GM10248 (cell line): Measurements from ENCODE around the gene ZNRF3.

Experiments
- CTCF ChIA-PET: fragments of 300-600 bp; sonication (Branson Sonifier 250); formaldehyde crosslinking; extraction: SDS; loops from one replicate; lab custom pipeline; 2021; ENCODE audit warnings: antibody characterized with exemption; lab: Yijun Ruan, JAX
- POLR2A ChIA-PET: fragments of 350-650 bp; sonication (Branson Sonifier 250); formaldehyde crosslinking; extraction: SDS; loops from one replicate; lab custom pipeline; 2020; ENCODE audit warnings: antibody characterized with exemption; lab: Yijun Ruan, JAX
- DNase-seq: peaks from one replicate; pipeline ENCODE4 v3.0.0; 2012; ENCODE audit errors: extremely low spot score
- TF ChIP-seq, protein P1 (sequence below): IDR thresholded peaks from 2 replicates; pipeline ENCODE4 v1.5.1; 2012; ENCODE audit warnings: mild to moderate bottlenecking, low read depth; ENCODE audit errors: extremely low read depth, missing control alignments, control extremely low read depth

The ZNRF3 gene

DNA sequence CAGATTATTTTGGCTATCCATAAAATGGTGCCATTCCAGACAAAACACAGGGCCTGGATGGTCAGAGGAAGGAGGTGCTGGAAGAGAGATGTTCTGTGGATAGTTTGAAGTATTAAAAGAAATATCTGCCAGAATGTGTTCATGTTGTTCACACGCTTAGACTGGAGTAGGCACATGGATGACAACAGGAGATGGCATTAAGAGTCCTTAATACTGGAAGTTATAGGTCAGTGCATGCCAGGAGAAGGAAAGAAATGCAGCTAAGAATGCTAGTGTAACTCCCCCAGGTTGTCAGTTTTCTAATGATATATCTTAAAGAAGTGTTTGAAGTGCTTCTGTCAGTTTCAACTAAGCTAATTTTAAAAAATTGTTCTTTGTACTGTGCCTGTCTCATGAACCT is 209.7 kb downstream of the ZNRF3 start:
- ChIA-PET POLR2A (no interaction called here), CTCF (interaction anchor here (1.2 to 1.5 kb wide), 2 partner anchors 8 to 17 kb away, joined by 3 read pairs; no protein-coding TSS in a partner anchor)
- TF ChIP-seq, protein P1, sequence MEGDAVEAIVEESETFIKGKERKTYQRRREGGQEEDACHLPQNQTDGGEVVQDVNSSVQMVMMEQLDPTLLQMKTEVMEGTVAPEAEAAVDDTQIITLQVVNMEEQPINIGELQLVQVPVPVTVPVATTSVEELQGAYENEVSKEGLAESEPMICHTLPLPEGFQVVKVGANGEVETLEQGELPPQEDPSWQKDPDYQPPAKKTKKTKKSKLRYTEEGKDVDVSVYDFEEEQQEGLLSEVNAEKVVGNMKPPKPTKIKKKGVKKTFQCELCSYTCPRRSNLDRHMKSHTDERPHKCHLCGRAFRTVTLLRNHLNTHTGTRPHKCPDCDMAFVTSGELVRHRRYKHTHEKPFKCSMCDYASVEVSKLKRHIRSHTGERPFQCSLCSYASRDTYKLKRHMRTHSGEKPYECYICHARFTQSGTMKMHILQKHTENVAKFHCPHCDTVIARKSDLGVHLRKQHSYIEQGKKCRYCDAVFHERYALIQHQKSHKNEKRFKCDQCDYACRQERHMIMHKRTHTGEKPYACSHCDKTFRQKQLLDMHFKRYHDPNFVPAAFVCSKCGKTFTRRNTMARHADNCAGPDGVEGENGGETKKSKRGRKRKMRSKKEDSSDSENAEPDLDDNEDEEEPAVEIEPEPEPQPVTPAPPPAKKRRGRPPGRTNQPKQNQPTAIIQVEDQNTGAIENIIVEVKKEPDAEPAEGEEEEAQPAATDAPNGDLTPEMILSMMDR, result no peak
- DNase-seq, result no peak

DNA sequence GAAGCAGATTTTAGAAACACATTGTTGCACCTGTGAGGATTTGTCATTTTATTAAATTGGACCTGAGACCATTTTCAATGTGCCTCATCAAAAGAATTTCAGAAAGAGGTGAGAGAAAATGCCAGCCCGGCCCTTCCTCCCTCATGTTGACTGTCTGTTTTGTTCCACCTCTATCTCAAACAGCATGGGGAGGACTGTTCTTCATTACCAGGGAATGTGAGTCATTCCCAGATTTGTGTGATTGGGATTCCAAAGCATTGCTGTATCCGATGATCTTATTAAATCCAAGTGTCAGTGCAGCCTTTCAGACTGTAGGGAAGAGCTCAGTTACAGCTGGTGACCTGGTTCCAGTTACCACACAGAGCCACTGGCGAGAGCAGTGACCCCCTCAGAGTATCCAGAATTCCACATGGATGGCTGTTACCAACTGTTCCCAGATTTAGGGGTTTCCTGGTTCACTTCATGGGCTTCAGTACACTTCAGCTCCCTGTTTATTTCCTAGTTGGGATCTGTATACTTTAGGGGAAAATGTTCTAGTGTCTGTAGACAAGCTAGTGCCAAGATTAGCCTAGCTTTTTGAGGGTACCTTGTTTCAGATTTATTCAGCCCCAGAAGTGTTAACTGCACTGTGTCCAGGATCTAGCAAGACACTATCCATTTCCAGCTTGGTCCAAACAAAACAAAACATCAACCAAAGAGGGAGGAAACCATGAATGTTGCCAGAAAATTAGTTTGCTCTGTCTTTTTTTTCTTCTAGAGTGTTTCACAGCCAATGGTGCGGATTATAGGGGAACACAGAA is 210.3 kb downstream of the ZNRF3 start:
- no peak for DNase-seq
- ChIA-PET CTCF (interaction anchor here (0.7 to 1.5 kb wide), 3 partner anchors 7 to 18 kb away, joined by 3 read pairs; no protein-coding TSS in a partner anchor), POLR2A (no interaction called here)
- TF ChIP-seq, protein P1, result no peak

DNA sequence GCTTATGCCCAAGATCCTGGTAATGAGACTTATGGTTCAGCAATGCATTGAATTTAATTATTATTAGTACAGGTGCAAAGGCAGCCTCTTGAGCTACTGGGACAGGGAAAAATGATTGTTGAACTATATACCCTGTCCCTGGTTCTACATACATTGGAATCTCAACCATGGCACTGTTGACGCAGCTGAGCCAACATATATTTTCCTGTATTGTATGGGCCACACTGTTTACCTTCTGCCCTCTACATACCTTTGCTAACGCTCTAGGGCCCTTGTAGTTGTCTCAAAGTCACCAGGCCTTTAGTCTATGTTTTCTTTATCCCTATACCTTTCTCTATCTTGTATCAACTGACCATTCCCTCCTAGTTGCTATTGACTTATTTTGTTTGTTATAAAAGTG is 212.1 kb downstream of the ZNRF3 start:
- TF ChIP-seq, protein P1, result no peak
- CTCF ChIA-PET, result interaction anchor here (1.4 kb wide), 1 partner anchor 58 kb away, joined by 3 read pairs; no protein-coding TSS in a partner anchor
- POLR2A ChIA-PET, result no interaction called here
- no peak for DNase-seq

DNA sequence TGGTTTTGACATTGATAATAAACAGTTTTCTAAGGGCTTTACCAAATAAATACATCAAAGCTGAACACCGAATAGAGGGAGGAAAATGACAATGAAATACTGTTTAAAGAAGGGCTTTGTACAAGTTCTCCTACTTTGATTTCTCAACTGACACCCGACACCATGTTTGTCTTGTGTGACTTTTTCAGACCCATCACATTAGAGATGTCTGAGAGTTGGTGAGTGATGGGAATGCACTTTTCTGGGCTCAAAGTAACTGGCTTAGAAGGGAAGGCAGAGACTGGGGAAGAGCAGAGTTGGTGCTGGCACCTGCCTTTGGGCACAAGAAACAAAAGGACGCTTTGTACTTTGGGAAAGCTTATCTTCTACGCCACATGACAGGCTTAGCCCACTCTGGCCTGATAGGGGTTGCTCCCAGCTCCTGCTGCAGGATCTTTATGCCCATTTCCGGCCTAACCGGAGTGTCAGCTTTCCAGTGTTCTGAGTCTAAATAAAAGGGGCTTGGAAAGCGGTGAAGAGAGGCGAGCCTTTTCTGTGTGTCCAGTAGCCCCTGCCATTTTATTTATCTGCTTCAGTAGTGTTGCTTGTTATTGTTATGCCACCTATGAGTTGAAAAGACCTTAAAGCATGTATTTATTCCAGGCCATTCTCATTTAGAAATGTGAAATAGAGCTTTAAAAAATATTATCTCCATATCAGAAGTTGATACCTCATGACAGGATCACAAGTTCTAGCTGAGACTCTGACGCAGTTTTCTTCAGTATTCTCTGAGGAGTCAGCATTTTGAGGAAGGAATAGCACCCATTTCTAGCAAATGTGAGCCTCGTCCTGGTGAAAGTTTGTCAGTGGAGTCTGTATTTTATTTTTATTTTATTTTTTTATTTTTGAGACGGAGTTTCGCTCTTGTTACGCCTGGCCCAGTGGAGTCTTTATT is 213.6 kb downstream of the ZNRF3 start:
- POLR2A ChIA-PET, result no interaction called here
- TF ChIP-seq, protein P1, result no peak
- DNase-seq, result no peak

DNA sequence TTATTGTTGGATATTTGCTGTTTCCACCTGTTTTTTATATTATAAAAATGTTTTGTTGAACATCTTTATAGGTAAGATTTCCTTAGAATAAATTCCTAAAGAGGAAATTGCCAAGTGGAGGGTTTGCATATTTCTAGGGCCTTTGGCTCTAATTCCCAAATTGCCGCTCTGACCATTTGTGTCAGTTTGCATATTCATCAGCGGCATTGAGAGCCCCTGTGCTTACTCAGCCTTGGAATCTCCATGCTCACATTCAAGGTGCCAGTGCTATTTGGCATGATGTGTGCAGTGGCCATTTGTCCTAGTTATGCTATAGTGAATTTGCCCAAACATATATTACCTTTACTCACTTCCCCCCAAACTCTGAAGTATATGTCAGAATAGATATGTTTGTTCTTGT is 214.9 kb downstream of the ZNRF3 start:
- ChIA-PET POLR2A (no interaction called here), CTCF (no interaction called here)
- DNase-seq, result no peak
- TF ChIP-seq, protein P1, result no peak

More for the DNA sequence above, 213.6 kb downstream of the ZNRF3 start:
- CTCF ChIA-PET, result interaction anchor here (0.9 to 1.4 kb wide), 2 partner anchors 9 to 18 kb away, joined by 3 read pairs; no protein-coding TSS in a partner anchor

DNA sequence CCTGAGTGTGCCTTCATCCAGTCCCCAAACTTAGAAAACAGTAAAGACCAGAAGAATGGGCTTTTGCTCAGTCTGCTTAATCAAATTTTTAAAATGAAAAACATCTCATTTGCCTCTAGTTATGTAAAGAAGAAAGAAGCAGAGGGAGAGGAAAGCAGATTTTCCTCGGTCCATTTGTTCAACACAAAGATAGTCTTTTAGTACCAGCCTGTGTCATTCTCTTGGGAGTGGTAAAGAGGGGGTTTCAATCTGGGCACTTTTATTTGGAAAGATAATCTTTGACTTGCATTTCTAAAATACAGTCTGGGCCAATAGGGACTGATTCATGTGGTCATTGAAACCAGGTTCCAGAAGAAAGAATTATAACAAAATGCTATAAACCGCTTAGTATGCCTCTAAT is 218.9 kb downstream of the ZNRF3 start:
- TF ChIP-seq, protein P1, result no peak
- CTCF ChIA-PET, result interaction anchor here (1.3 kb wide), 1 partner anchor 9 kb away, joined by 3 read pairs; no protein-coding TSS in a partner anchor
- POLR2A ChIA-PET, result no interaction called here
- no peak for DNase-seq
